Glutamatergic neuron (in vitro differentiated cells): Measurements from ENCODE around the gene NAPEPLD. TPM values are rescaled to one million over a fixed set of nuclear protein-coding genes. Genes with fewer than 3 reads are reported as not detected.

Source experiments
- DNase-seq: peaks from one replicate; pipeline ENCODE4 v3.0.0; 2022
- H3K27ac Mint-ChIP-seq: one replicate; pipeline ENCODE4 v1.8.0; 2020; ENCODE audit warnings: mild to moderate bottlenecking, mixed read lengths, inconsistent platforms; ENCODE audit not compliant: unreplicated experiment
- H3K27me3 Mint-ChIP-seq: one replicate; pipeline ENCODE4 v1.8.0; 2020; ENCODE audit warnings: mild to moderate bottlenecking, moderate library complexity, mixed read lengths, inconsistent platforms; ENCODE audit not compliant: unreplicated experiment
- H3K36me3 Mint-ChIP-seq: one replicate; pipeline ENCODE4 v1.8.0; 2020; ENCODE audit warnings: mild to moderate bottlenecking, mixed read lengths, inconsistent platforms; ENCODE audit not compliant: unreplicated experiment
- H3K4me1 Mint-ChIP-seq: one replicate; pipeline ENCODE4 v1.8.0; 2020; ENCODE audit warnings: mild to moderate bottlenecking, low read depth, mixed read lengths, inconsistent platforms; ENCODE audit not compliant: unreplicated experiment
- H3K4me3 Mint-ChIP-seq: one replicate; pipeline ENCODE4 v1.8.0; 2020; ENCODE audit warnings: mild to moderate bottlenecking, mixed read lengths, inconsistent platforms; ENCODE audit not compliant: unreplicated experiment
- H3K9me3 Mint-ChIP-seq: one replicate; pipeline ENCODE4 v1.8.0; 2020; ENCODE audit warnings: mild to moderate bottlenecking, moderate library complexity, mixed read lengths, inconsistent platforms; ENCODE audit not compliant: unreplicated experiment
- total RNA-seq: library from RNA; stranded (reverse); fragmentation: NEBNext Ultra II Directional; extraction: Animal tissue kit (Norgen Biotek cat#: 25700); gene quantifications from one replicate; pipeline ENCODE4 v1.2.1, GENCODE V29; 2021; ENCODE audit not compliant: unreplicated experiment
- TF ChIP-seq, protein P1 (sequence below): fragments of 200-600 bp; sonication (generic); IDR thresholded peaks from one replicate; pipeline ENCODE4 v1.5.0; 2021; ENCODE audit not compliant: partially characterized antibody, unreplicated experiment

NAPEPLD gene
- total RNA-seq, 1 donor from 2014 or later = 6.5 TPM

DNA sequence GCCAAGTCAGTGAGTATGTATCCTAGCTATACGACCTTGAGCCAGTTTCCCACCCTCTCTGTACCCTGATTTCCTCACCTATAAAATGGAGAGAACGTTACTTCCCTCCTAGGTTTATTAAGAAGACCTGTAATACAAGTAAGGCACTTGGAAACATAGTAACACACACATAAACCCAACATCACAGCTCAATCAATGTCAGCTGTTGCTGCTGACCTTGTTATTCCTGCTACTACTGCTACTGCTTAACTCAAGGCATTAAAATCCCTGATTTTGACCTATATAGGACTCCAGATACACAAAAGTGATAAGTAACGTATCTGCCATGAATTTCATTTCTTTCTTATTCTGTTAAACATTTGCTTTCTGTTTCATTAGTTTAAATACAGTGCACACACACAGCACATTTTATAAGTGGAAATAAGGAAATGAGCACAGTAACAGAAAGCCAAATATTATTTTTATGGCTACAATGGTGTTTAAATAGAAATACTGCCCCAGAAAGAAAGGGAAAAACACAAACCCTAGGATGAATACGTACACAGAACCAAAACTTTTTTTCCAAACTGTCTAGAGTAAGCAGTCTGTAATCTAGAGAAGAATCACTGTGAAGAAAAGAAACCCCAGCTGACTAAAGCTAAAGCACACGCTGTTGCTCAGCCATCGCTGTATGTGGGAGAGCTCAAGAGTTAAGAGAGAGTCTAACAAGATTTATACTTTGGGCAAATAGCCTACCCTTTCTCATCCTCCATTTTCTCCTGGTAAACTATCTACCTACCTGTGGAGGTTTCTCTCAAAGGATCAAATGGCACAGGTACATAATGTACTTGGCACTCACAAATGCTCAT lies 19.0 kb downstream of the NAPEPLD start:
- H3K9me3 Mint-ChIP-seq = peaks cover 1% of the 10 kb centered on the region
- TF ChIP-seq, protein P1, sequence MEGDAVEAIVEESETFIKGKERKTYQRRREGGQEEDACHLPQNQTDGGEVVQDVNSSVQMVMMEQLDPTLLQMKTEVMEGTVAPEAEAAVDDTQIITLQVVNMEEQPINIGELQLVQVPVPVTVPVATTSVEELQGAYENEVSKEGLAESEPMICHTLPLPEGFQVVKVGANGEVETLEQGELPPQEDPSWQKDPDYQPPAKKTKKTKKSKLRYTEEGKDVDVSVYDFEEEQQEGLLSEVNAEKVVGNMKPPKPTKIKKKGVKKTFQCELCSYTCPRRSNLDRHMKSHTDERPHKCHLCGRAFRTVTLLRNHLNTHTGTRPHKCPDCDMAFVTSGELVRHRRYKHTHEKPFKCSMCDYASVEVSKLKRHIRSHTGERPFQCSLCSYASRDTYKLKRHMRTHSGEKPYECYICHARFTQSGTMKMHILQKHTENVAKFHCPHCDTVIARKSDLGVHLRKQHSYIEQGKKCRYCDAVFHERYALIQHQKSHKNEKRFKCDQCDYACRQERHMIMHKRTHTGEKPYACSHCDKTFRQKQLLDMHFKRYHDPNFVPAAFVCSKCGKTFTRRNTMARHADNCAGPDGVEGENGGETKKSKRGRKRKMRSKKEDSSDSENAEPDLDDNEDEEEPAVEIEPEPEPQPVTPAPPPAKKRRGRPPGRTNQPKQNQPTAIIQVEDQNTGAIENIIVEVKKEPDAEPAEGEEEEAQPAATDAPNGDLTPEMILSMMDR = no peak
- no peak overlapping the region for H3K4me3 Mint-ChIP-seq
- no peaks in the 10 kb centered on the region for H3K4me1 Mint-ChIP-seq
- H3K27ac Mint-ChIP-seq = no peak overlapping the region
- no peaks in the 10 kb centered on the region for H3K36me3 Mint-ChIP-seq
- peaks cover 2% of the 10 kb centered on the region for H3K27me3 Mint-ChIP-seq
- DNase-seq = no peak

DNA sequence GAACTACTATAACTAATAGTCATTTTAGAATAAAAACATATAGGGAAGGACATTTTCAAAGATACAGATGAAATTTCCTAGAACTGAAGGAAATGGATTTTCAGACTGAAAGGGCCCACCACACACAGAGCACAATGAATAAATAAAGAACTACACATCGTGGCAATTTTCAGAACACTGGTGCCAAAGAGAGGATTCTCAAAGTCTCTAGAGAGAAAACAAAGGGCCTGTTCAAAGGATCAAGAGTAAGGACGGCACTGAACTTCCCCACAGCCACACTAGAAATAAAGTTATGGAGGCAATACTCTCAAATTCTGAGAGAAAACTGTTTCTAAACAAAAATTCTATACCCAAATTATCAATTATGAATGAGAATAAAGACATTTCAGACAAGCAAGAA lies 21.9 kb downstream of the NAPEPLD start:
- no peak overlapping the region for H3K27ac Mint-ChIP-seq
- no peak for DNase-seq
- TF ChIP-seq, protein P1 = no peak
- no peaks in the 10 kb centered on the region for H3K36me3 Mint-ChIP-seq
- no peak overlapping the region for H3K4me3 Mint-ChIP-seq
- H3K4me1 Mint-ChIP-seq = no peaks in the 10 kb centered on the region
- H3K27me3 Mint-ChIP-seq = no peaks in the 10 kb centered on the region
- peaks cover 1% of the 10 kb centered on the region for H3K9me3 Mint-ChIP-seq

DNA sequence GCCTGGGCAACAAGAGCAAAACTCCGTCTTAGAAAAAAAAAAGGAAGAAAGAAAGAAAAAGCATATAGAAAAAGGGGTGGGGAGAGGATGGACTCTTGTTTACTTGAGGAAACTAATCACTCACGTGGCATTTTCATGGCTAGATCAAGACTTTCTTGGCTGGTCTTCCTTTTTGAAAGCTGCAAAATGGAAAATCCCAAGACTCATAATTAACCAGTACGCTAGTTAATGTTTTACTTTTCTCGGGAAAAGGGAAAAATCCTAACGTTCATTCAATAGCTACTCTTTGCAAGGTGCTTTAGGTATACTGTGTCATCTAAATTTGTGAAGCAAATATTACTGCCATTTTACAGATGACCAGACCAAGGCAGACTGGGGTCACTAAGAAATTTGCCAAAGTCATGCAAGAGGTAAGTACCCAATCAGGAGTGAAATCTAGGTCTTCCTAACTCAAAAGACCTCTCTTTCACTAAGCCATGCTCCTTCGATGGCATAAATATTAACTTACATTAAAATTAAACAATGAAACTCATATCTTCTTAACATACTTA lies 24.4 kb downstream of the NAPEPLD start:
- no peaks in the 10 kb centered on the region for H3K27me3 Mint-ChIP-seq
- no peaks in the 10 kb centered on the region for H3K4me1 Mint-ChIP-seq
- TF ChIP-seq, protein P1 = no peak
- H3K4me3 Mint-ChIP-seq = no peak overlapping the region
- DNase-seq = no peak
- peaks cover 3% of the 10 kb centered on the region for H3K9me3 Mint-ChIP-seq
- H3K36me3 Mint-ChIP-seq = no peaks in the 10 kb centered on the region
- H3K27ac Mint-ChIP-seq = no peak overlapping the region

DNA sequence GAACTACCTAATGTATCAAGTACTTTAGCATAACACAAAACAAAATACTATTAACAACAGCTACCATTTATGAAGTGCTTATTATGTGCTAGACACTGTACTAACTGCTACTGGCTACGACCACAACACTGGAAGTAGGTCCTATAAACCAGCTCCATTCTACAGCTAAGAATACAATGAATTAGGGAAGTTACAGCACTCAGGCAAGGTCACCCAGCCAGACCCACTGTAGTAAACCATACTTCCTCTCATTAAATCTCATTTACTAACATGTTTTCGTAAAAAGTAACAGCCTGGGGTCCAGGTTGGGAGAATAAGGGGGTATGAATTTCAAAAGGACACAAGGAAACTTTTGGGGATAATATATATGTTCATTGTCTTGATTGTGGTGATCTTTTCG lies 25.4 kb downstream of the NAPEPLD start:
- TF ChIP-seq, protein P1 = no peak
- H3K36me3 Mint-ChIP-seq = no peaks in the 10 kb centered on the region
- DNase-seq = no peak
- H3K9me3 Mint-ChIP-seq = peaks cover 3% of the 10 kb centered on the region
- no peaks in the 10 kb centered on the region for H3K27me3 Mint-ChIP-seq
- no peak overlapping the region for H3K4me3 Mint-ChIP-seq
- H3K4me1 Mint-ChIP-seq = no peaks in the 10 kb centered on the region
- H3K27ac Mint-ChIP-seq = no peak overlapping the region

DNA sequence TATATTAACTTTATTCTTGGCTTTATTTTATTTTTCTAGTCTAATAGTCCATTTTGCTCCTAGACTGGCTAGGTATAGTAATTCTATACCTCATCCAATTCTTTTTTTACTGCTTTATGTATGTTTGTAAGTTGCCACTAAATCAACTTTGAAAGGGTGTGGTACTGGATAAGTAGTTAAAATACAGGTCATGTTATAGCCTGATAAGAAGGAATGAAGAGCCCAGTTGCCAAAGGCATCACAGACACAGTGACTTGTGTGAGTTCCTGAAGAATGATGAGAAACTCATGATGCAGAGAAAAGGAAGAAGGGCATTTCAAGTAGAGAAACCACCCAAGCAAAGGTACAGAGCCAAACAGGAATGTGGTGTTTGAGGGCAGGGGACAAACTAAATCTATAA lies 27.3 kb downstream of the NAPEPLD start:
- TF ChIP-seq, protein P1 = no peak
- H3K27ac Mint-ChIP-seq = no peak overlapping the region
- no peak for DNase-seq
- no peaks in the 10 kb centered on the region for H3K36me3 Mint-ChIP-seq
- H3K4me1 Mint-ChIP-seq = no peaks in the 10 kb centered on the region
- H3K9me3 Mint-ChIP-seq = peaks cover 3% of the 10 kb centered on the region
- H3K27me3 Mint-ChIP-seq = no peaks in the 10 kb centered on the region
- H3K4me3 Mint-ChIP-seq = no peak overlapping the region
